SKM-1 (cell line): ENCODE data around the gene SARS2.

Experiments used
- DNase-seq: peaks from one replicate; lab custom pipeline; 2025; ENCODE audit not compliant: unreplicated experiment; lab: John Stamatoyannopoulos, UW

SARS2 gene

GRCh38 chr19:38867171-38867780 lies 63.3 kb downstream of the SARS2 start:
- no peak for DNase-seq
